GM18502 (cell line): ENCODE measurements around the gene DBP.

Source experiments
- ATAC-seq: cut with Tn5 transposase; IDR thresholded peaks from one replicate; pipeline ENCODE4 v1.9.1; 2021; ENCODE audit warnings: mild to moderate bottlenecking; ENCODE audit not compliant: unreplicated experiment, poor library complexity

The DBP gene

GRCh38 chr19:48629599-48630295, 7.4 kb downstream of the DBP start:
- ATAC-seq, result no peak

GRCh38 chr19:48629297-48629598, 7.9 kb downstream of the DBP start:
- ATAC-seq, result no peak

- no peak for ATAC-seq
Measured at GRCh38 chr19:48628486-48629296, 8.5 kb downstream of the DBP start.

DNA sequence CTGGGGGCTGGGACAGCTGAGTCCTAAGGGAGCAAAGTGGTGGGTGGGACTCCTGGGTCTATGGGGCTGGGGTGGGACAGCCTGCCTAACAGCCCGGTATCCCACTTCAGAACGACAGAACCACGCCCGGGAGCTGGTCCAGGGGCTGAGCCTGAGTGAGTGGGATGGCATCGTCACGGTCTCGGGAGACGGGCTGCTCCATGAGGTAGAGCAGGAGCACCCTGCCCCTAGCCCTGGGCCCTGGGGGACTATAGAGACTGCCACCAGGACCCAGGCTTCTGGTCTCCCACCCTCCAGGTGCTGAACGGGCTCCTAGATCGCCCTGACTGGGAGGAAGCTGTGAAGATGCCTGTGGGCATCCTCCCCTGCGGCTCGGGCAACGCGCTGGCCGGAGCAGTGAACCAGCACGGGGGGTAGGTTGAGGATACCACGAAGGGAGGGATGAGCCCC, 9.3 kb downstream of the DBP start:
- no peak for ATAC-seq

DNA sequence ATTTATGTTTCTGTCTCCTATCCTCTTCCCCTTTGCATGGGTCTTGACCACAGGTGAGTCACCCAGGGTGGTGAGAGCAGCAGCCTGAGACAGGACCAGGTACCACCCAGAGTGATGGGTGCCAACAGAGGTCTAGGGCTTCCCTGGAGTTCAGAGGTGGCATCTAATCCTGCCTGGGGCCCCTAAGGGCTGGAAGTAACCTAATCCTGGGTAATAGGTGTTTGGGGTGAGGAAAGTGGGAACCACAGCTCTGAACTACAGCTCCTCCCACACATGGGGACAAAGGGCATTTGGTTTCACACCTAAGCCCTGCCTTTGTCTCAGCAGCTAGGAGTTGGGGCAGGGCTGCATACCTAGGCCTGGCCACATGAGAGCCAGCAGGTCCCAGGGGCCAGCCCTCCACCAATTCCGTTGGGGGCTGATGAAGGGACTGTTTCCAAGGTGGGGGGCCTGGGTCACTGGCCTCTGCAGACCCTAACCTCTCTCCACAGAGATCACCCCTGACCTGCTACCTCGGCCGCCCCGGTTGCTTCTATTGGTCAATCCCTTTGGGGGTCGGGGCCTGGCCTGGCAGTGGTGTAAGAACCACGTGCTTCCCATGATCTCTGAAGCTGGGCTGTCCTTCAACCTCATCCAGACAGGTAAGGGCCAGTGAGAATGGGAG, 9.8 kb downstream of the DBP start:
- no peak for ATAC-seq

DNA sequence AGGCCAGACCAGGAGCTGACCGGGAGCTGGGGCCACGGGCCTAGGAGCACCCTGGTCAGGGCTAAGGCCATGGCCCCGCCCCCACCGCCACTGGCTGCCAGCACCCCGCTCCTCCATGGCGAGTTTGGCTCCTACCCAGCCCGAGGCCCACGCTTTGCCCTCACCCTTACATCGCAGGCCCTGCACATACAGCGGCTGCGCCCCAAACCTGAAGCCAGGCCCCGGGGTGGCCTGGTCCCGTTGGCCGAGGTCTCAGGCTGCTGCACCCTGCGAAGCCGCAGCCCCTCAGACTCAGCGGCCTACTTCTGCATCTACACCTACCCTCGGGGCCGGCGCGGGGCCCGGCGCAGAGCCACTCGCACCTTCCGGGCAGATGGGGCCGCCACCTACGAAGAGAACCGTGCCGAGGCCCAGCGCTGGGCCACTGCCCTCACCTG, 11.3 kb downstream of the DBP start:
- no peak for ATAC-seq

DNA sequence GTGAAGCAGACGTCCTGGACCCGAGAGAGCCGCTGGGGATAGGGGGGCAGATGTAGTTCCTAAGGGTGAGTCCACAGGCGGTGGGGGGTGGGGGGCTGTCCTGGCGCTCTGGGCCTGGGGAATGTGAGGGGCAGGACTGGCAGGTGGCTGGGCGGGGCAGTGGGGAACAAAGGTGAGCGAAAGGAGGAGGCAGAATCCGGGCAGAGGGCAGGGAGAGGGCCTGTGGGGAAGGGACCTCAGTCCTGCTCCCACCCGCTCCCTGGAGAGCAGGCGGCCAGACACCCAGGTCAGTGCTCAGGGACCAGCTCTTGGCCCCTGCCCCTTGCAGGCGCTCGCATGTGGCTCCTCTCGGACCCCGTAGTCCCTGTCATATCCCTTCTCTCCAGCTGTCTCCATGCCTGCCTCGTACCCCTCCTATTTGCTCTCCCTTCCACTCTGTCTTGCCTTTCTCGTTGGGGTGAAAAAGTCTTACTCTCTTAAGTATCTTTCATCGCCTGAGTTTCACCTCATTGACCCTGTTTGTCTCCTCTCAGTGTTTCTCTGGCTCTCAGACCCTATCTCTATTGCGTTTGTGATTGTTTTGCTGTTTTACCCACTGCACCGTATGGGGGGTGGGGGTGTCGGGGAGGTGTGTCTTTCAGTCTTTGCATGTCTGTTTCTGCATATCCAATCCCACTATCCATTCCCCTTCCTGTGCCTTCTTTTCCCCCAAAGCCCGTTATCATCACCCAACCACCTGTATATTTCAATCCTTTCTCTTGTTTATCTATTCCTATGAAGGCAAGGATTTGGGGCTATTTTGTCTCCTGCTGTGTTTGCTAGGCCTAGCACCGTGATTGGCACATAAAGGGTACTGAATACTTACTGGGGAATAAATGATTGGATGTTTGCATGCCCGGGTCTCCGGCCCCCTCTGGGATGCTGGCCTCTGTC, 12.1 kb downstream of the DBP start:
- no peak for ATAC-seq

- ATAC-seq, result peak; percentile 61
Measured at GRCh38 chr19:48624067-48624594, 13.0 kb downstream of the DBP start.

DNA sequence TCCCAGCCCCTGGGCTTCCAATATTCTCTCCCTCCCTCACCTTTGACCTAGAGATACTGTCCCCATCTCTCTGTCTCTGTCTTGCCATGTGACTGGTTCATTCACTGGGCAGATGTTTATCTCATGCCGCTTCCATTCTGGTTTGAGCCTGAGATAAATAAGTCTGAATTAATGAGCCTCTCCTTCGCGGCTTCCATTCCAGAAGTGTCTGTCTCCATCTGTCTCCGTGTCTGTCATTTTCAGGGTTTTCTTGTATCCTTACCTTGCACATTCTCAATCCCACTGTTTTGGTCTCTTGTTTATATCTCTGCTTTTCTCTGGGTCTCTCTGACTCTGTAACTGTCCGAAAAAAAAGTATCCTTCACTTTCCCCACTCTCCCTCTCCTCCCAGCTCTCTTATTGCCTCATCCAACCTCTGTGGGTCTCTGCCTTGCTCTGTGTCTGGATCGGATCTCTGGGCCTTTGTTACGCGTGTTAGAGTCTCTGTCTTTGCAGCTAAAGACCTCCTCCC, 13.6 kb downstream of the DBP start:
- no peak for ATAC-seq

- no peak for ATAC-seq
Measured at GRCh38 chr19:48619692-48620585, 17.2 kb downstream of the DBP start.

GRCh38 chr19:48618916-48619691, 18.1 kb downstream of the DBP start, which contains the start of the genes RPL18 and SPHK2:
Gene RPL18, minus strand, starts transcription at chr19:48619178. Its CDS starts 35 bp downstream, at chr19:48619143.
Gene SPHK2, plus strand, starts transcription at chr19:48619506. Its CDS starts 1,009 bp downstream, at chr19:48620515.
- peak; percentile 80 for ATAC-seq

DNA sequence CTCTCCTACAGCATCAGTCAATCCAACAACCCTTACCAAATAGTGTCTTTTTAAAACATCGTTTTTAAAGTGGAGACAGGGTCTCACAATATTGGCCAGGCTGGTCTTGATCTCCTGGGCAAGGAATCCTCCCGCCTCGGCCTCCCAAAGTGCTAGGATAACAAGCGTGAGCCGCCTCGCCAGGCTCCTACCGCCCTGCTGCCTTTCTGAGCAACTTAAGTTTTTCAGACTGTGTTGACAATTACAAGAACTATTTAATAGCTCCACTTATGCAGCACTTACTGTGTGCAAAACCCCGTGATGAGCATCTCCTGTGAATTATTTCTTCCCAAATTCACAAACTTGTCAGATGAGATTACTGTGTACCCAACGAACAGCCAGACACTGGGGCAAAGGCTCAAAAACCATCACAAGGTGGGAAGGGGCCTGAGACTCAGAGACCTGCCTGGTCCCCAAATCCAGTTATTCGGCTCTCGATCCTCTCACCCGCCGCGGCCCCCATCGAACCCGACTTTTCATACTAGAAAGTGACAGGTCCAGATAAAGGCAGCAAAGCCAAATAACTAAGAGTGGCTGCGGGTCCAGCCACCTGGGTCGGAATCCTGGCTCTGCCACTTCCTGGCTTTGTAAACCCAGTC, 18.8 kb downstream of the DBP start:
- ATAC-seq, result no peak

- no peak for ATAC-seq
Measured at GRCh38 chr19:48617146-48617937, 19.8 kb downstream of the DBP start.

GRCh38 chr19:48616491-48617056, 20.6 kb downstream of the DBP start:
- no peak for ATAC-seq

DNA sequence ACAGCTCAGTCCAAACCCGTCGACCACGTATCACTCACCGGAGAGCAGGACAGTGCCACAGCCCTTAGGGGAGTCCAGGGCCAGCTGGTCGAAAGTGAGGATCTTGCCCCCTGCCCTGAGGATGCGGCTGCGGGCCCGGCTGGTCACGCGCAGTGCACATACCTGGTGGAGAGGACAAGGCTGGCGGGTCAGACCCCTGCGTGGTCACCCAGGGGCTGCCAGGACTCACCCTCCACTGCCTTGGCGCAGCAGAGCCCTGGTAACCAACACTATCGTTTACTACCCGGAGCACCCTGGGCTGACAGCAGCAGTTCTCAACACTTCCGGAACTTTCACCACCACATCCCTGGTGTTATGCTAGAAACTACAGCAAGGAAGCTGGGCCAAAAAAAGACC, 21.1 kb downstream of the DBP start:
- no peak for ATAC-seq
